HepG2 (cell line): Measurements from ENCODE around the gene TCTA. TPM values are rescaled to one million over a fixed set of nuclear protein-coding genes. Genes with fewer than 3 reads are reported as not detected.

Experiments used
- ATF1 ChIP-seq: IDR thresholded peaks from 2 replicates; pipeline ENCODE4 v1.6.1; 2016; ENCODE audit warnings: mild to moderate bottlenecking, control low read depth
- ATF7-NPFF ChIP-seq: sonication (generic); formaldehyde crosslinking; IDR thresholded peaks from 2 replicates; pipeline ENCODE4 v1.8.1; 2023; ENCODE audit warnings: mild to moderate bottlenecking, low read depth, missing genetic modification reagents, moderate library complexity
- BORCS8-MEF2B ChIP-seq: sonication (generic); formaldehyde crosslinking; IDR thresholded peaks from 2 replicates; pipeline ENCODE4 v1.8.0; 2022; ENCODE audit warnings: mild to moderate bottlenecking, missing genetic modification reagents
- BRCA1 ChIP-seq: sonication (generic); formaldehyde crosslinking; IDR thresholded peaks from 2 replicates; pipeline ENCODE4 v1.4.0; 2020; ENCODE audit warnings: missing genetic modification reagents
- CHCHD3 ChIP-seq: sonication (generic); formaldehyde crosslinking; IDR thresholded peaks from 2 replicates; pipeline ENCODE4 v1.8.0; 2022; ENCODE audit warnings: mild to moderate bottlenecking, missing genetic modification reagents, moderate library complexity
- ELF1 ChIP-seq: sonication (generic); formaldehyde crosslinking; IDR thresholded peaks from 2 replicates; pipeline ENCODE4 v1.4.0; 2020; ENCODE audit warnings: missing genetic modification reagents
- GFI1 ChIP-seq: sonication (generic); formaldehyde crosslinking; IDR thresholded peaks from 2 replicates; pipeline ENCODE4 v1.5.0; 2020; ENCODE audit warnings: missing genetic modification reagents, mild to moderate bottlenecking, borderline replicate concordance
- HNF1A ChIP-seq, 2 experiments: sonication (generic) in 1 of 2; formaldehyde crosslinking in 1 of 2; IDR thresholded peaks; 2 replicates each; pipeline versions ENCODE4 v1.4.0 to v1.6.1; 2016 to 2020; ENCODE audit warnings: borderline replicate concordance in 1 of 2, low read depth in 1 of 2, mild to moderate bottlenecking in 1 of 2, missing genetic modification reagents in 1 of 2
- HOXA5 ChIP-seq: sonication (generic); formaldehyde crosslinking; IDR thresholded peaks from 2 replicates; pipeline ENCODE4 v1.4.0; 2020; ENCODE audit warnings: missing genetic modification reagents
- ISX ChIP-seq: sonication (generic); formaldehyde crosslinking; conservative IDR thresholded peaks from 2 replicates; pipeline ENCODE4 v1.5.0; 2020; ENCODE audit warnings: missing genetic modification reagents
- NCOR1 ChIP-seq: fragments of 200-600 bp; sonication (generic); IDR thresholded peaks from 2 replicates; pipeline ENCODE4 v1.7.0; 2017; ENCODE audit warnings: antibody characterized with exemption, low read length, borderline replicate concordance
- NR2C2 ChIP-seq: sonication (generic); formaldehyde crosslinking; IDR thresholded peaks from 2 replicates; pipeline ENCODE4 v1.4.0; 2020; ENCODE audit warnings: missing genetic modification reagents, mild to moderate bottlenecking, moderate library complexity, borderline replicate concordance
- PHF5A ChIP-seq: IDR thresholded peaks from one replicate; pipeline ENCODE4 v1.6.1; 2018; ENCODE audit warnings: low read depth, missing genetic modification reagents; ENCODE audit not compliant: unreplicated experiment
- U2AF1 ChIP-seq: fragments of 200-400 bp; formaldehyde crosslinking; optimal IDR thresholded peaks from 2 replicates; pipeline ENCODE3; 2017; ENCODE audit warnings: mild to moderate bottlenecking, low read depth, low read length
- polyA plus RNA-seq, 8 experiments: library from polyadenylated mRNA; depleted of rRNA in 3 of 8; stranded (reverse) in 7 of 8; unstranded in 1 of 8; fragments of >200 nt; fragmentation: Illumina TruSeq in 4 of 8; extraction: Trizol in 4 of 8; gene quantifications; 2 replicates each; pipeline versions ENCODE4 v1.2.1 to v1.2.3, GENCODE V29; 2011 to 2016; ENCODE audit warnings: low read depth in 4 of 8, missing spikeins in 1 of 8, mixed read lengths in 1 of 8; ENCODE audit not compliant: insufficient read depth in 1 of 8
- total RNA-seq, 5 experiments: library from RNA; depleted of rRNA; stranded (reverse); fragments of >200 nt; fragmentation: Illumina TruSeq; extraction: Trizol; gene quantifications; 2 replicates each; pipeline ENCODE4 v1.2.3, GENCODE V29; 2016; ENCODE audit warnings: low read depth in 1 of 5
- TF ChIP-seq, protein P1 (sequence below): IDR thresholded peaks from 2 replicates; pipeline ENCODE4 v1.6.1; 2016; ENCODE audit warnings: mild to moderate bottlenecking, missing biosample characterization, missing genetic modification reagents
- TF ChIP-seq, protein P2 (sequence below): sonication (generic); formaldehyde crosslinking; IDR thresholded peaks from 2 replicates; pipeline ENCODE4 v1.4.0; 2020; ENCODE audit warnings: missing genetic modification reagents; ENCODE audit errors: not compliant biosample characterization
- TF ChIP-seq, protein P3 (sequence below): sonication (generic); formaldehyde crosslinking; IDR thresholded peaks from 2 replicates; pipeline ENCODE4 v1.5.0; 2020; ENCODE audit warnings: mild to moderate bottlenecking, missing genetic modification reagents, borderline replicate concordance
- TF ChIP-seq, protein P4 (sequence below): sonication (generic); formaldehyde crosslinking; IDR thresholded peaks from 2 replicates; pipeline ENCODE4 v1.5.1; 2020; ENCODE audit warnings: mild to moderate bottlenecking, missing genetic modification reagents, moderate library complexity

TCTA gene
- total and polyA plus RNA-seq, 2 of the 13 experiments (the other 11 are each of a cell fraction or from before 2014, with no cell fraction given), result 8.3 to 13.2 TPM

- TF ChIP-seq HNF1A (IDR thresholded peaks at IDR 0.05; ENCODE audit: low read depth) (no peak), HNF1A (CRISPR knock-in tag; IDR thresholded peaks at IDR 0.05; ENCODE audit: borderline replicate concordance) (no peak), BORCS8-MEF2B (CRISPR knock-in tag) (no peak), ELF1 (CRISPR knock-in tag) (no peak), U2AF1 (no peak), ISX (0 out of 2 replicates have a peak, but pooled peaks have one; percentile 45), NCOR1 (0 out of 2 replicates have a peak, but pooled peaks have one; percentile 8), CHCHD3 (CRISPR knock-in tag) (0 out of 2 replicates have a peak, but pooled peaks have one; percentile 75), NR2C2 (CRISPR knock-in tag) (peak; percentile 96), ATF7-NPFF (CRISPR knock-in tag) (peak; percentile 80; the same call in 1 of the 2 replicates), GFI1 (no peak), HOXA5 (CRISPR knock-in tag) (0 out of 2 replicates have a peak, but pooled peaks have one; percentile 21), ATF1 (CRISPR knock-in tag) (no peak), BRCA1 (CRISPR knock-in tag) (peak; percentile 26; the same call in 1 of the 2 replicates), PHF5A (CRISPR knock-in tag) (no peak)
- TF ChIP-seq, protein P1, sequence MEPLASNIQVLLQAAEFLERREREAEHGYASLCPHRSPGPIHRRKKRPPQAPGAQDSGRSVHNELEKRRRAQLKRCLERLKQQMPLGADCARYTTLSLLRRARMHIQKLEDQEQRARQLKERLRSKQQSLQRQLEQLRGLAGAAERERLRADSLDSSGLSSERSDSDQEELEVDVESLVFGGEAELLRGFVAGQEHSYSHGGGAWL (CRISPR knock-in tag), result no peak
- TF ChIP-seq, protein P2, sequence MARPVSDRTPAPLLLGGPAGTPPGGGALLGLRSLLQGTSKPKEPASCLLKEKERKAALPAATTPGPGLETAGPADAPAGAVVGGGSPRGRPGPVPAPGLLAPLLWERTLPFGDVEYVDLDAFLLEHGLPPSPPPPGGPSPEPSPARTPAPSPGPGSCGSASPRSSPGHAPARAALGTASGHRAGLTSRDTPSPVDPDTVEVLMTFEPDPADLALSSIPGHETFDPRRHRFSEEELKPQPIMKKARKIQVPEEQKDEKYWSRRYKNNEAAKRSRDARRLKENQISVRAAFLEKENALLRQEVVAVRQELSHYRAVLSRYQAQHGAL (CRISPR knock-in tag), result peak; percentile 14
- TF ChIP-seq, protein P3, sequence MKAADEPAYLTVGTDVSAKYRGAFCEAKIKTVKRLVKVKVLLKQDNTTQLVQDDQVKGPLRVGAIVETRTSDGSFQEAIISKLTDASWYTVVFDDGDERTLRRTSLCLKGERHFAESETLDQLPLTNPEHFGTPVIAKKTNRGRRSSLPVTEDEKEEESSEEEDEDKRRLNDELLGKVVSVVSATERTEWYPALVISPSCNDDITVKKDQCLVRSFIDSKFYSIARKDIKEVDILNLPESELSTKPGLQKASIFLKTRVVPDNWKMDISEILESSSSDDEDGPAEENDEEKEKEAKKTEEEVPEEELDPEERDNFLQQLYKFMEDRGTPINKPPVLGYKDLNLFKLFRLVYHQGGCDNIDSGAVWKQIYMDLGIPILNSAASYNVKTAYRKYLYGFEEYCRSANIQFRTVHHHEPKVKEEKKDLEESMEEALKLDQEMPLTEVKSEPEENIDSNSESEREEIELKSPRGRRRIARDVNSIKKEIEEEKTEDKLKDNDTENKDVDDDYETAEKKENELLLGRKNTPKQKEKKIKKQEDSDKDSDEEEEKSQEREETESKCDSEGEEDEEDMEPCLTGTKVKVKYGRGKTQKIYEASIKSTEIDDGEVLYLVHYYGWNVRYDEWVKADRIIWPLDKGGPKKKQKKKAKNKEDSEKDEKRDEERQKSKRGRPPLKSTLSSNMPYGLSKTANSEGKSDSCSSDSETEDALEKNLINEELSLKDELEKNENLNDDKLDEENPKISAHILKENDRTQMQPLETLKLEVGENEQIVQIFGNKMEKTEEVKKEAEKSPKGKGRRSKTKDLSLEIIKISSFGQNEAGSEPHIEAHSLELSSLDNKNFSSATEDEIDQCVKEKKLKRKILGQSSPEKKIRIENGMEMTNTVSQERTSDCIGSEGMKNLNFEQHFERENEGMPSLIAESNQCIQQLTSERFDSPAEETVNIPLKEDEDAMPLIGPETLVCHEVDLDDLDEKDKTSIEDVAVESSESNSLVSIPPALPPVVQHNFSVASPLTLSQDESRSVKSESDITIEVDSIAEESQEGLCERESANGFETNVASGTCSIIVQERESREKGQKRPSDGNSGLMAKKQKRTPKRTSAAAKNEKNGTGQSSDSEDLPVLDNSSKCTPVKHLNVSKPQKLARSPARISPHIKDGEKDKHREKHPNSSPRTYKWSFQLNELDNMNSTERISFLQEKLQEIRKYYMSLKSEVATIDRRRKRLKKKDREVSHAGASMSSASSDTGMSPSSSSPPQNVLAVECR (CRISPR knock-in tag), result 0 out of 2 replicates have a peak, but pooled peaks have one; percentile 3
- TF ChIP-seq, protein P4, sequence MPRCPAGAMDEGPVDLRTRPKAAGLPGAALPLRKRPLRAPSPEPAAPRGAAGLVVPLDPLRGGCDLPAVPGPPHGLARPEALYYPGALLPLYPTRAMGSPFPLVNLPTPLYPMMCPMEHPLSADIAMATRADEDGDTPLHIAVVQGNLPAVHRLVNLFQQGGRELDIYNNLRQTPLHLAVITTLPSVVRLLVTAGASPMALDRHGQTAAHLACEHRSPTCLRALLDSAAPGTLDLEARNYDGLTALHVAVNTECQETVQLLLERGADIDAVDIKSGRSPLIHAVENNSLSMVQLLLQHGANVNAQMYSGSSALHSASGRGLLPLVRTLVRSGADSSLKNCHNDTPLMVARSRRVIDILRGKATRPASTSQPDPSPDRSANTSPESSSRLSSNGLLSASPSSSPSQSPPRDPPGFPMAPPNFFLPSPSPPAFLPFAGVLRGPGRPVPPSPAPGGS (CRISPR knock-in tag), result 0 out of 2 replicates have a peak, but pooled peaks have one; percentile 5
Observed at GRCh38 chr3:49411535-49411967, 672 bp upstream of the TCTA start (continued).
